Heart left ventricle (tissue), 13 donors: ENCODE results near the gene ICA1L.

Source experiments
- CTCF ChIP-seq, 12 donors: fragments of 200-600 bp; sonication (generic) in 4 of 12; IDR thresholded peaks; one replicate each; pipeline versions ENCODE4 v1.5.0 to v1.8.0; 2018 to 2022; ENCODE audit warnings: antibody characterized with exemption in 12 of 12, mild to moderate bottlenecking in 5 of 12
- POLR2A ChIP-seq, 2 donors: fragments of 450-650 bp; IDR thresholded peaks; one replicate each; pipeline ENCODE4 v1.6.1; 2017; ENCODE audit warnings: antibody characterized with exemption in 2 of 2, mild to moderate bottlenecking in 2 of 2, moderate library complexity in 2 of 2
- donor health status: ischemic (EF 13 %, LVEDD 7.1; RV severe dilation, severe dysfunction).
- donor health status: DM: no; HTN: yes; CAD: no.
- donor health status: DM: no; HTN: no; CAD: no.
- donor health status: ischemic (EF 25% LVEDD 6.9; RV normal size, moderate dysfunction).
- donor health status: ischemic (EF 25% LVEDD 5.7; RV mildly dilated, moderate dysfunction).
- donor health status: ischemic (EF 35%, LVEDD 5.7; RV mildly dilated, moderate dysfunction).
- donor health status: nonischemic (EF 11% LVEDD 7.7; RV severe dilation, severe dysfunction).
- donor health status: DM: yes; HTN: yes; CAD: no.
- donor health status: PGD.
- donor health status: ischemic (EF 29% LVEDD 5.4; RV normal size, mild dysfunction).
- donor health status: nonischemic (EF 23%, LVEDD 6.1; RV moderate dilation, normal function).

- TF ChIP-seq CTCF (IDR thresholded peaks at IDR 0.05) (no peak), POLR2A (IDR thresholded peaks at IDR 0.05) (no peak)
Measured at GRCh38 chr2:202813387-202813786, 58.2 kb downstream of the ICA1L start.
